Thyroid gland (tissue), 4 donors: ENCODE data around the gene DLG2. TPM values are rescaled to one million over a fixed set of nuclear protein-coding genes. Genes with fewer than 3 reads are reported as not detected.

Experiments used
- DNase-seq, 2 donors: peaks; one replicate each; pipeline ENCODE4 v3.0.0-alpha.2; 2019
- H3K27ac ChIP-seq, 3 donors: fragments of 200-600 bp; sonication (generic); 1 replicate in 2 of 3; 2 replicates in 1 of 3; pipeline ENCODE4 v1.5.1; 2016 to 2019; ENCODE audit warnings: mild to moderate bottlenecking in 1 of 3, moderate library complexity in 1 of 3
- H3K27me3 ChIP-seq: fragments of 200-600 bp; sonication (generic); one replicate; pipeline ENCODE4 v1.5.1; 2019
- H3K36me3 ChIP-seq, 2 donors: fragments of 200-600 bp; sonication (generic); one replicate each; pipeline ENCODE4 v1.5.1; 2016 to 2019
- H3K4me1 ChIP-seq, 2 donors: fragments of 200-600 bp; sonication (generic); one replicate each; pipeline ENCODE4 v1.5.1; 2017 to 2019
- H3K4me3 ChIP-seq, 3 donors: fragments of 200-600 bp; sonication (generic); replicated peaks in 1 of 3; 1 replicate in 2 of 3; 2 replicates in 1 of 3; pipeline ENCODE4 v1.5.1; 2016; ENCODE audit warnings: mild to moderate bottlenecking in 1 of 3
- H3K9me3 ChIP-seq: fragments of 200-600 bp; sonication (generic); one replicate; pipeline ENCODE4 v1.5.1; 2017
- CTCF ChIP-seq, 6 experiments: fragments of 200-600 bp in 3 of 6; fragments of 450-650 bp in 3 of 6; sonication (generic) in 3 of 6; IDR thresholded peaks; one replicate each; pipeline ENCODE4 v1.5.1; 2016 to 2019; ENCODE audit warnings: antibody characterized with exemption in 6 of 6, mild to moderate bottlenecking in 2 of 6, inconsistent platforms in 1 of 6, moderate library complexity in 1 of 6
- POLR2A ChIP-seq, 2 donors: fragments of 450-650 bp; IDR thresholded peaks; one replicate each; pipeline ENCODE4 v1.6.1; 2017; ENCODE audit warnings: antibody characterized with exemption in 2 of 2, mild to moderate bottlenecking in 2 of 2, moderate library complexity in 1 of 2
- WGBS, 2 donors: methylation state at CpG; one replicate each; pipeline ENCODE4 v1.1.5; 2017; 5-methylcytosine and 5-hydroxymethylcytosine counted together
- intact Hi-C: fragments of 100-400 bp; cut with DNase I; formaldehyde crosslinking; loops from one replicate; pipeline ENCODE4 v1.15.1; 2023
- total RNA-seq, 4 donors: library from RNA; depleted of rRNA; stranded (reverse); fragments of >200 nt; gene quantifications; one replicate each; pipeline ENCODE4 v1.2.3, GENCODE V29; 2016

DLG2 gene
- total RNA-seq, 4 donors from 2014 or later: 29.4 to 79.4 (median 42.4) TPM

DNA sequence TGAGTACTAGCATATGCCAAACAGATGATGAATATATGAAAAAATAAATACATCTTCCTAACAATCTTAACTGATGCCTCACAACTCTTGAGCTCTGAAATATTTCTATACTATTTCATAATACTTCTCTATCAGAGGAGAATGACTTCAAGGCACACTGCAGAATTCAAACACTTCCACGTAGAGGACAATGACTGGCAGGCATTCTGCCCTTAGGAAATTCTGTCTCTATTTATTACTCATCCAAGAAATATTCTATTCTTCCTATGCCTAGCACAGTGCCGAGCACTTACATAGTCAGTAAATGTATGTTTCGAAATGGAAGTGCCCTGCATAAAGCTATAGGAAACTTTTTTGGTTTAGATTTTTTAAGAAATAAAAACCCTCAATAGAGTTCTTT is 809.1 kb downstream of the DLG2 start:
- TF ChIP-seq CTCF (IDR thresholded peaks at IDR 0.05): no peak
- no peak for TF ChIP-seq POLR2A (IDR thresholded peaks at IDR 0.05)

GRCh38 chr11:84812471-84812969 is 814.6 kb downstream of the DLG2 start:
- no peaks in the 10 kb centered on the region for H3K36me3 ChIP-seq
- no peak for DNase-seq
- no peaks in the 10 kb centered on the region for H3K9me3 ChIP-seq
- H3K4me3 ChIP-seq: no peak overlapping the region
- no peaks in the 10 kb centered on the region for H3K27me3 ChIP-seq
- TF ChIP-seq POLR2A (IDR thresholded peaks at IDR 0.05) (no peak), CTCF (IDR thresholded peaks at IDR 0.05) (no peak)
- WGBS, 2 donors: 75 to 81% methylated on average over 3 of the region's 3 CpGs
- intact Hi-C loops: no loop called here
- no peaks in the 10 kb centered on the region for H3K4me1 ChIP-seq
- H3K27ac ChIP-seq: no peak overlapping the region

More for the DNA sequence above, 809.1 kb downstream of the DLG2 start:
- Histone ChIP-seq H3K4me3 (no peak overlapping the region), H3K36me3 (no peaks in the 10 kb centered on the region), H3K27ac (no peak overlapping the region), H3K9me3 (no peaks in the 10 kb centered on the region), H3K4me1 (peaks cover 0 to 7% of the 10 kb centered on the region in 2 donors), H3K27me3 (no peaks in the 10 kb centered on the region)
- DNase-seq: no peak
- WGBS, 2 donors: 56 to 60% methylated on average over 3 of the region's 3 CpGs
- intact Hi-C loops: no loop called here

DNA sequence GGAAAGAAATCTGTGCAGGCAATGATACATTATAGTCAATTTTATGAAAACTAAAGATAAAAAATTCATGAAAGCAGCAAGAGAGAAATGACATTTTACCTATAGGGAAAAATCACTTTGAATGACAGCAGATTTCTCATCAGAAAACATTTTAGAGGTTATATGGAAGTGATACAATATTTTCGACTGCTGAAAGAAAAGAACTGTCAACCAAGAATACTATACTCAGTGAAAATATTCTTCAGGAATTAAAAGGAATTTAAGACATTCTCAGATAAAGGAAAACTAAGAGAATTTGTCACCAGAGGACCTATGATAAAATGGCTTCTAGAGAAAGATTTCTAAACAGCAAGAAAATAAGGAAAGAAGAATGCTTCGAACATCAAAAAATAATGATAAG is 820.8 kb downstream of the DLG2 start:
- Histone ChIP-seq H3K27ac (no peak overlapping the region), H3K9me3 (no peaks in the 10 kb centered on the region), H3K27me3 (no peaks in the 10 kb centered on the region), H3K4me1 (no peaks in the 10 kb centered on the region), H3K36me3 (no peaks in the 10 kb centered on the region), H3K4me3 (no peak overlapping the region)
- intact Hi-C loops: no loop called here
- WGBS, 2 donors: 92 to 96% methylated on average over 2 of the region's 2 CpGs
- no peak for TF ChIP-seq CTCF (IDR thresholded peaks at IDR 0.05)
- TF ChIP-seq POLR2A (IDR thresholded peaks at IDR 0.05): no peak
- no peak for DNase-seq

DNA sequence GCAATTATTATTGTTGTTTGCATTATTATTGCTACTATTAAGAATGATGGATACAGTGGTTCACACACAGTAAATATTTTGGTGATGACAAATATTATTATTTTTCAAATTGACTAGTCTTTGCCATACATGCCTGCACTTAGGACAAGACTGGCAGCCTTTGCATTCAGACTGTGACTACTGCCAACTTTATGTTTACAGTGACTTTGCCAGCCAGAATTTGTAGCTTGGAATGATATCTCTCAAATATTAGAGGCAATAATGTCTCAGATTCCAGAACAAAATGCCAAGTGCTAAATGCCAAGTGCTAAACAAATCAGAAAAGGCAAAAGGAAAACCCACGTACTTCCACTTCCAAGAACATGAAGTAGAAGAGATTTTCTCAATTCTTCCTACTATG is 823.1 kb downstream of the DLG2 start:
- Histone ChIP-seq H3K4me1 (no peaks in the 10 kb centered on the region), H3K4me3 (no peak overlapping the region), H3K9me3 (no peaks in the 10 kb centered on the region), H3K36me3 (no peaks in the 10 kb centered on the region), H3K27ac (no peak overlapping the region), H3K27me3 (no peaks in the 10 kb centered on the region)
- 75% methylated on average over 1 of the region's 1 CpG for WGBS, 2 donors
- TF ChIP-seq CTCF (IDR thresholded peaks at IDR 0.05): no peak
- no peak for TF ChIP-seq POLR2A (IDR thresholded peaks at IDR 0.05)
- no peak for DNase-seq
- intact Hi-C loops: no loop called here

DNA sequence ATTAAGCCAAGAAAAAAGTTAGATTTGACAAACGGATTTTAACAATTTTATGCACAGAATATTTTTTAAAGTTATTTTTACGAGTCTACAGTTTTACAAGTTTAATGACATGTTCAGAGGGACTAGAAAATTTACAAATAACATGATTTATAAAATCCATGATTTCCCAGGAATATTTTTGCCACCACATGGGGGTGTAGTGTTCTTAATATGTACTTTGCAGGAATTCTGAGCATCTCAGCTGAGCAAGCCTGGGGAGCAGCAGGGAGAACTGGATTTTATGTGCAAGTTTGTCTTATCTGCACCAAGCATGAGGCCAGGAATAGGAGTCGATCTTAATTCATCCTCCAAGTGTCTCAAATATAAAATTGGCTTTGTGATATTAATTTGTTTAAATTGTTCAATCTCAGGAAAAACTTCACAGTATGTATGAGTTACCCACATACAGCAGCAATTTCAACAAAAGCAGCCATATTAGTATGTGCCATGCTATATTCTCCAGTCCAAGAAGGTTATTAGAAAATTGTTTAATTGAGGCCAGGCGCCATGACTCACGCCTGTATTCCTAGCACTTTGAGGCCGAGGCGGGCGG is 826.3 kb downstream of the DLG2 start:
- Histone ChIP-seq H3K9me3 (no peaks in the 10 kb centered on the region), H3K27ac (no peak overlapping the region), H3K4me1 (no peaks in the 10 kb centered on the region), H3K4me3 (no peak overlapping the region), H3K27me3 (no peaks in the 10 kb centered on the region), H3K36me3 (no peaks in the 10 kb centered on the region)
- no peak for DNase-seq
- 87 to 91% methylated on average over 8 of the region's 8 CpGs for WGBS, 2 donors
- peak in 2 of 6 experiments; percentile 31 to 37 for TF ChIP-seq CTCF (IDR thresholded peaks at IDR 0.05)
- no peak for TF ChIP-seq POLR2A (IDR thresholded peaks at IDR 0.05)
- intact Hi-C loops: no loop called here
